HG03439 (cell line): ENCODE results near the gene TRIM26.
"Not testable (repeated sequence)": the region's sequence is repeated elsewhere in the genome, so short reads cannot be mapped to it uniquely, and the experiment has no call there.

Experiments used
- ATAC-seq: cut with Tn5 transposase; IDR thresholded peaks from one replicate; pipeline ENCODE4 v1.9.1; 2021; ENCODE audit warnings: mild to moderate bottlenecking, moderate library complexity; ENCODE audit not compliant: unreplicated experiment

The TRIM26 gene

DNA sequence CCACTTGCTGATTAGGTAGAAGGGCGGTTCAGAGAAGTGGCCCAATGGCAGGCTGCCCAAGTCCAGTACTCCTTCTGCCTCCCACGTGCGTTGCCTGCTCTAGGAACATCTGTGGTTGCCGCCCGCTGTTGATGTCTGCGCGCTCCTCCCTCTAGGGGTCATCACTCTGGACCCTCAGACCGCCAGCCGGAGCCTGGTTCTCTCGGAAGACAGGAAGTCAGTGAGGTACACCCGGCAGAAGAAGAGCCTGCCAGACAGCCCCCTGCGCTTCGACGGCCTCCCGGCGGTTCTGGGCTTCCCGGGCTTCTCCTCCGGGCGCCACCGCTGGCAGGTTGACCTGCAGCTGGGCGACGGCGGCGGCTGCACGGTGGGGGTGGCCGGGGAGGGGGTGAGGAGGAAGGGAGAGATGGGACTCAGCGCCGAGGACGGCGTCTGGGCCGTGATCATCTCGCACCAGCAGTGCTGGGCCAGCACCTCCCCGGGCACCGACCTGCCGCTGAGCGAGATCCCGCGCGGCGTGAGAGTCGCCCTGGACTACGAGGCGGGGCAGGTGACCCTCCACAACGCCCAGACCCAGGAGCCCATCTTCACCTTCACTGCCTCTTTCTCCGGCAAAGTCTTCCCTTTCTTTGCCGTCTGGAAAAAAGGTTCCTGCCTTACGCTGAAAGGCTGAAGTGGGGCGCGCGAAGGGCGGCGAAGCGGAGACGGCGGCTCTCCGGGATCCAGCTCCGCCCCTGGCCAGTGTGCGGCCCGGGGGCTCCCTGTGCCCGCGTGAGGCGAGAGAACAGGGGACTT is 41.3 kb downstream of the TRIM26 start:
- ATAC-seq, result no peak

DNA sequence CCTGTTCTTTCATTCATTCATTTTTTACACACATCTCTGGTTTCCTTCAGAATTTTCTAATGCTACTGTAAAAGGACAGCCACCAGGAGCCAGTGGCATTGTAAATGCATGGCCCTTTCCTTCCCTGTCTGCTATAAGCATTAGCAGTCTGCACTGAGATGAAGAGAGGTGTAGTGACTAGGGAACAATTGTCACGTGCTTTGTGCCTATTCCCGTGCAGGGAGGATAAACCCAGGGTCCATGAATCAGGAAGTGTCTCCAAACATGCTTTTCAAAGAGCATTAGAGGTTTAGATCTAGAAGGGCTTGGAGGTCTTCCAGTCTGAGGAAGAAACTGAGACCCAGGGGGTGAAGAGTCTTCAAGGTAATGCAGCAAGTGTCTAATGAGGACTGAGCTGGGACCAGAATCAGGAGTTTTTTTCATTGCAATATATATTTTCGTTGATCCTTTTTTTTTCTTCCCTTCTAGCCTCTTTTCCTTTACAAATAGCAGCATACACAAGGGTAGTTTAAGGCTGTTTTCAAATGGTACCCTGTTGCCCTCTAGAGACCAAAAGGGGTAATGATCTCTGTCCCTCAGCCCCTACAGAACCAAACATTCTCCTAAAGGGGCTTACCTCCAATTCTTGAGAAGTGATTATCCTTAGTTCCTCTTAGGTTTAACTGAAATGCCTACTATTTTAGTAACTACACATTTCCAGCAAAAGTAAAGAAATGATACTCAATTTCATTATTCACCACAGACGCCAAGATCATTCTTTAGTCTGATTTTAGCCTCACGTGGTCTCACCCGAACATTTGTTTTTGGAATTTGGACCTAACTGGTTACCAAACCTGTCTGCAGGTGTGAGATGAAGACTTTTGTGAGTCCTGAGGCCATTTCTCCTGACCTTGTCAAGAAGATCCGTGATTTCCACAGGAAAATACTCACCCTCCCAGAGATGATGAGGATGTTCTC is 43.3 kb downstream of the TRIM26 start:
- ATAC-seq, result no peak

DNA sequence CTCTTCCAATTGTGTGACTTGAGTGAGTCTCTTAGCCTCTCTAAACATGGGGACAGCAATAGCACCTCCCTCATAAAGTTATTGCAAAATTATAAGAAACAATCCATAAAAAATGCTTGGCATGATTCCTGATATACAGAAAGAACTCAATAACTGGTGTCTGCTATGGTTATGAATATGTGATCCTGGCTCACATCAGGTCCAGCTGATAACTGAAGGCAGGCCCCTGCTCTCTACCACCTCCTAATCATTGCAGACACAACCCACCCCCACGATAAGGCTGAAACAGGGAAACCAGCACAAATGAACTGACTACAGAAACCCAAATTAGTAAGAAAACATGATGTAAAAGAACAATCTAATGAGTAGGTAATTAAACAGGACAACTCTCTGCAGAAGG is 44.5 kb downstream of the TRIM26 start:
- ATAC-seq, result no peak

DNA sequence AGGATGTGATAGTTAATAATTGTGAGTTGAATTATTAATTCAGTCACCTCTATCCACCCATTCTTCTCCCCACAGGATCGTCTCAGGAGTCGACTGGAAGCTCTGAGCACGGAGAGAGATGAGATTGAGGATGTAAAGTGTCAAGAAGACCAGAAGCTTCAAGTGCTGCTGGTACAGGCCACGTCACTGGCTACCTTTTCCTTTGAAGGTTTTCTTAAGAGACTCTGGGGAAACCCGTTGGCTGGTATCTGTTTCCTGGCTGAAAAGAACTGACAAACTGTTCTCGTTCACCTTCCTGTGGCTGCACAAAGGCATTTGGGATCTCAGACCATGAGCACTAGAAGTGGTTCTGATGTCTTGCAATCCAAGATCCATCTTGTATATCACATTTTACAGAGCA is 46.1 kb downstream of the TRIM26 start:
- no peak for ATAC-seq

DNA sequence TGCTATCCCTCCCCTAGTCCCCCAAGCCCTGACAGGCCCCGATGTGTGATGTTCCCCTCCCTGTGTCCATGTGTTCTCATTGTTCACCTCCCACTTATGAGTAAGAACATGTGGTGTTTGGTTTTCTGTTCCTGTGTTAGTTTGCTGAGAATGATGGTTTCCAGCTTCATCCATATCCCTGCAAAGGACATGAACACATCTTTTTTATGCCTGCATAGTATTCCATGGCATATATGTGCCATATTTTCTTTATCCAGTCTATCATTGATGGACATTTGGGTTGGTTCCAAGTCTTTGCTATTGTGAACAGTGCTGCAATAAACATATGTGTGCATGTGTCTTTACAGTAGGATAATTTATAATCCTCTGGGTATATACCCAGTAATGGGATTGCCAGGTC is 48.0 kb downstream of the TRIM26 start:
- ATAC-seq, result not testable (repeated sequence)

DNA sequence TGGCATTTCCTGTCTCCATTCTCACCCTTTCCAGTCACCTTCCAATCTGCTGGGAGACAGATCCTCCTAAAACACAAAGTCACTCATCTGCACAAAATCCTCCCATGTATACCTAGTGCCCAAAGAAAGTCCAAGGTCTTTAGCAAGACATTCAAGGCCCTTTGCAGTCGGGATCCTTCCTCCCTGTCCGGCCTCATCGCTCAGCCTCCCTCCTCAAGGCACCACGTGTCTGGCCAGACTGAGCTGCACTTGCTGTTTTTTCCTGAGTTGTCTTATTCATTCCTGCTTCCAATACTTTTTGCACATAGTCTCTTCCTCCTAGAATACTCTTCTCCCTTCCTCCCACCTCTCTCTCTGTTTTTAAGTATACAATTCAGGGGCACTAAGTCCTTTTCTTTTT is 48.5 kb downstream of the TRIM26 start:
- ATAC-seq, result no peak

DNA sequence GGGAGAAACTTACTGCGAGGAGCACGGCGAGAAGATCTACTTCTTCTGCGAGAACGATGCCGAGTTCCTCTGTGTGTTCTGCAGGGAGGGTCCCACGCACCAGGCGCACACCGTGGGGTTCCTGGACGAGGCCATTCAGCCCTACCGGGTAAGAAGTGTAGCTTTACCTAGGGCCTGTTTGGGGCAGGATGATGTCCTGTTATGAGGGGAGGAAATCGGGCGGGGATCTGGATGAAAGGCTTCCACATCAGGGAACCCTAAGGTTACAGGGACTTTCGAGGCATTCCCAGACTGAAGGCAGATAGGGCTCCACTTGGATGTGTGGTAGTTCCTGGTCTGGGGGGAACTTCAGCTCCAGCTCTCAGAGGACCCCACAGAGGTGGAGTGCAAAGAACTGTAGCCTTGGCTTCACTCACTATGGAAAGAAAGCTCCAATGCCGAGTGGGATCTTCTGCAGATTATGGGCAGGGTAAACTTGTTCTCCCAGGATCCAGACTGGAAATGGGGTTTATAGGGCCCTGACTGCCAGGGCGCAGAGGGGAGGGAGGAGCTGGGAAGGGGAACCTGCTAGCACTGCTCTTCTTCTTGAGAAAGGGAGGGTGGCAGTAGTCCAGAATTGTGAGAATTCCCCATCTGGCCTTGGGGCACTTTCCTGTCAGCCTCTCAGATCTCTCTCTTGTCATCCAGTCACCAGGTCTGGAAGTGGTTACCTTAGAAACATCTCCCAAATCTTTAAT is 49.1 kb downstream of the TRIM26 start:
- no peak for ATAC-seq

DNA sequence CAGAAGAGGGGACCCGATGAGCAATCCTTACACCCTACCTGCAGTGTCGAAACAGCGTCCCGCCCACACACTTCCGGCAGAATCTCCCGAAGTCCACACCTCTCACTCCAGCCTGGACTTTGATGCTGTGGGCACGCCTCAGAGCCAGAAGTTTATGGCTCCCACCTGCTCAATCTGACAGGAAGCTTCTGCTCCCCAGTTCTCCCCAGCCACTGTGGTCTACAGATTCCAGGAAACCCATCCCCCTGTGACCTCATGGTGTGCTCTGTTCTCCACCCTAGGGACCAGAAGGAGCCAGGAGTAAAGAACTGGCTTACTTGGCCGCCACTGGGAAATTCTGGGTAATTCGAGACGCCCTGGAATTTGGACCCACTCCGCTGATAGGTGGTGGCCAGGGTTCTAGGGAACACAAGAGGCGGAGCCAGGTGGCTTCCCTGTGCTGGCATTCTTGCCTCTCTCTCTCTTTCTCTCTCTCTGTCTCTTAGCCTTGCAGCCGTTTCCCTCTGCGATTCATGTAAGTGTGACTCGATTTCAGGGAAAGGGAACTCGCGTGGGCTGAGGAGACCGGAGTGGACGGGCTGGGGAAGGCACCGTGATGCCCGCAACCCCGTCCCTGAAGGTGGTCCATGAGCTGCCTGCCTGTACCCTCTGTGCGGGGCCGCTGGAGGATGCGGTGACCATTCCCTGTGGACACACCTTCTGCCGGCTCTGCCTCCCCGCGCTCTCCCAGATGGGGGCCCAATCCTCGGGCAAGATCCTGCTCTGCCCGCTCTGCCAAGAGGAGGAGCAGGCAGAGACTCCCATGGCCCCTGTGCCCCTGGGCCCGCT is 49.9 kb downstream of the TRIM26 start, which contains the start of gene TRIM15:
Gene TRIM15, plus strand, starts transcription at position 457 of the 828 bp plus-strand sequence. Its CDS starts 139 bp downstream, at position 596.
- no peak for ATAC-seq

DNA sequence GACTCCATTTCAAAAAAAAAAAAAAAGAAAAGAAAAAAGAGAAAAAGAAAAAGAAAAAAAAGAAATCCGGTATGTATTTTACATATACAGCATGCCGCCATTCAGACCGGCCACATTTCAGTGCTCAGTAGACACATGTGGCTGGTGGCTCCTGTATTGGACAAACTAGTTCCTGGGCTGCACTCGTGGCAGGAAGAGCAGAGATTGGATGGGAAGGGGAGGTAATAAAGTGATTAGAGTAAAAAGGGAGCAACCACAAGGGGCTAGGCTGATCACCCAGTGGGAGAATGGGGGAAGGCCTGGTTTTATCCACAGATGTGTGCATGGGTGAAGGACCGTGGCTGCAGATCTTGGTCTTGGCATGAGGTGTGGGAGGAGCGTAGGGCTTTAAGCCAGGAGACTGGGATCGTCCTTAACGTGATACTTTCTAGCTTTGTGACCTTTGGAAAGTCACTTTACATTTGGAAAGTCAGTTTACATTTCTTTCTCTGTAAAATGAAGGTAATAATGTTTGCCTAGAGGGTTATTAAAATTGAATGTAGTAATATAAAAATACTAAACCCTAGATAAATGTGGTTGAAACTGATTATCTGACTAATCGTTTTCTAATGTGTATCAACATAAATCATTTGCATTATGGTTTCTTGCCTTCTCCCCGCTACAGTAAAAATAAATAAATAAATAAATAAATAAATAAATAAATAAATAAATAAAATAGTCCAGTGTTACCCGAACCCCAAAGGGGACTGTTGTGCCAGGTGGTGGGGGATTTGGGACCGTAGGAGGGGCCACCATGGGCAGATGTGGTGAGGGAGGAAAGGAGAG is 50.7 kb downstream of the TRIM26 start:
- ATAC-seq, result no peak

DNA sequence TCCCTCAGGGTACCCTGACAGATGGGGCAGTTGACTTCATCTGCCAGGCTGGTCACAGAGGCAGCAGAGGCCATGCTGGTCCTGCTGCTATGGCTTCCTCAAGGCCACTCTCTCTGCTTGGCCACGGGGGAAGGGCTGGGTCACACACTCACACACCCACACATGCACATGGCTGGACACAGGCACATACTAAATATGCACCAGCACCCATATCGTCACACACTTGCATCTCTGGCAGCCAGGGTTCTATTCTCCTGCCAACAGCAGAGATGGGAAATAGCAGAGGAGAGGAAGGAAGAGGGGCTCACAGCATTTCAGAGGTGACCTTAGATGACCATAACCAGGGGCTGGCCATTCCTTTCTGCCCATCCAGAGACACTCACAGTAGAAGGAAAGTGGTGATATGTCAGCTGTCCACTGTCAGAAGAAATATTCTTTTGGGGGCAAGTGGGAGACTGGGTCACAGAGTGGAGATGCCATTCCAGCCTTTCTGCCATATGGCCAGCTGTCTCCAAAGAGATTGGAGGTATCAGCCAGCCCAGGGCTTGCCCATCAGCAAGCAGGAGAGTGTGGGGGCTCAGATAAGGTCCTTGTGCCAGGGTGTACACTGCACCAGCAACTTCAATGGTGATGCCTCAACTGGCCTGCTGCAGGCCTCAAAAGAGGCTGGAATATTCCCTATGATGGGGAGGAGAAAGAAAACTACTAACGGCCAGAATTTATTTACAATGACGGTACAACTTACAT is 52.2 kb downstream of the TRIM26 start, which contains the start of gene TRIM10:
Gene TRIM10, minus strand, starts transcription at position 427 of the 747 bp plus-strand sequence. Its CDS starts 353 bp downstream, at position 74.
- no peak for ATAC-seq

DNA sequence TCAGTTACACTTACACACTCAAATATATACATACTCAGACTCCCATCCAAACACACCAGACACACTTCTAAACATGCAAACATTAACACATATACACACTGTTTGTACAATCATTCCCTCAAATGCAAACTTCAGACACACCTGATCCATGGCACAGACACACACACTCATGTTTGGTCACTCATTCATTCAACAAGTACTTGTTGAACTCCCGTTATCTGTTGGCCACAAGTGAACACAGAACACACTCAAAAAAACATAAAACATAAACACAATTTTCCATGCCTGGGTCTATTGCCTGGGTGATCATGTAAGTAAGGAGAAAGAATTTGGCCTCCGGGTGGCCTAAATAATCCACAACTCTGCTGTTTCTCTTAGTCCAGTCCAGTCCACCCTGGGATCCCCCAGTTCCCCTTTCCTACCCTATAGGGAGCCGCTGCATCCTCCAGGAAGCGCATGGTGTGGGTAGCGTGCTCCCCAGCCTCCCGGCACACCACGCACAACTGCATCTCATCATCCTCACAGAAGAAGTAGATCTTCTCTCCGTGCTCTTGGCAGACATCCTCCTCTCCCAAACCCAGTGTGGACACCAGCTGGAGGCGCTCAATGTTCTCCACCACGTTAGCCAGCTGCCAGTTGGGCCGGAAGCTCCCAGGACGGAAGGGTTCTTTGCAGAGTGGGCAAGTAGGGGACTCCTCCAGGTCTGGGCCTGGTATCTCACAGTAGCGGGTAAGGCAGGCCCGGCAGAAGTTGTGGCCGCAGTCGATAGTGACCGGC is 53.0 kb downstream of the TRIM26 start:
- no peak for ATAC-seq

DNA sequence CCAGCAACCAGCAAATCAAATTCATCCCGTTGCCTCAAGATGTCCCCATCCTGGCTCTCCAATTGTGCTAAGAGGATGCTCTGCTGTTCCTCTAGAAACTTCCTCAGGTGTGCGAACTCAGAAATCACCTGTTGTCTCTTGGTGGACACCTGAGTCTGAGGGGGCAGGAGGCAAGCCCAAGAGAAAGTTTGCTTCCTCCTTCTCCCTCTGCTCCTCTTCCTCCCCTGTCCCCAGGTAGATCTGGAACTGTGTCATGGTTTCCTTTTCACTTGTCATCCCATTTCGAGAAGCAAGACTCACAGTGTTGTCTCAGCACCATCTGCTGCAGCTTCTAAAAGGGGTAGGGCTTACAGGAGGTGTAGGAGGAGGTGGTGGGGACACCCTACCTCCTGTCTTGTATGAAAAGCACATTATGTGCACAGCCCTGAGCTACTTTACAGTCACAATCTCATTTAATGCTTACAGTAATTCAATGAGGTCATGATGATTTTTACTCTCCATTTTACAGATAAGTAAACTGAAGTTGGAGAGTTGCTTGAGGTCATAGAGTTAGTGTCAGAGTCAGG is 54.6 kb downstream of the TRIM26 start:
- ATAC-seq, result no peak

DNA sequence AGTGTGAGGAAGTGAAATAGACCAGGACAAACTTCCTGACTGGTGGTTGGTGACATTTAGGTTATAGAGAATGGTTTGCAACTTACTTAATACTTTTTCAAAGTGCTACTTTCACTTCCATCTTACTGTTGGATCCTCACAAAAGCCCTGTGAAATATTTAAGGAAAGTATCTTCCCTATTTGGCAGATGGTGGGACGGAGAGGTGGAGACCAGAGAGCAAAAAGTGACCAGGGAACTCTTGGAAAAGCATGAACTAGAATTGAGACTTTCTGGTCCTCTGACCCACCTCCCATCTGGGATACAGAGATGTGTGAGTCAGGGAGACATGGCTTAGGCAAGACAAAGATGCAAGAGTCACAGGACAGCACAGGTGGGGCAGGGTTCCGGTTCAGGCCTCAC is 55.2 kb downstream of the TRIM26 start:
- ATAC-seq, result no peak

DNA sequence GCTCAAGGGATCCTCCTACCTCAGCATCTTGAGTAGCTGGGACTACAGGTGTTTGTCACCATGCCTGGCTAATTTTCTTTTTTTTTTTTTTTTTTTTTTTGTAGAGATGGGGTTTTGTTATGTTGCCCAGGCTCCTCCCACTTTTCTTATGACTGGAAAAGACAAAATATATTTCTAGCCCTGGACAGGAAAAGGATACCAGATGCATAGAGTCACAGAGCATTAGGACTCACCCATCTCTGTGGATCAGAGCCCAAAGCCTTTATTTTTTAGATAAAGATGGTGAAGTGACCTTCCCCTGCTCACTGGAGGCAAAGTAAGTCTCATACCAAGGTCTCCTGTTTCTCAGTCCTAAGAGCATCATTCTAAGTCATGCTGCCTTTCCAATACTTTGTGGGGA is 55.6 kb downstream of the TRIM26 start:
- no peak for ATAC-seq

DNA sequence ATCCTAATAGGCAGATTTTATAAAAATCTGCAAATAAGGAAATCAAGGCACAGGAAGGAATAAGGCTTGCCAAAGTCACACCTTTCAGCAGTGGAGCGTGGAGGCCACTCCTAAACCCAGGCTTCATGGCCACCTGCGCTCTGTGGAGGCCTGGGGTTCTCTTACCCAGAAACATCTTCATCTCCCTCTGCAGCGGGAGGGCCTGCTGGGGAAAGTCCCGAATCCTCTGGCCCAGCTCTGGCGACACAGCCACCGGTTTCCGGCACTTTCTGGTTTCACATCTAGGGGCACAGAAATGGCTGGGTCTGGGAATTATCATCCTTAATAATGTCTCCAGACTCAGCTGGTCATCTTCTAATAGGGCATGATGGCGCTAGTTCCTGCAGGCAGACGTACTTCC is 56.4 kb downstream of the TRIM26 start:
- no peak for ATAC-seq

DNA sequence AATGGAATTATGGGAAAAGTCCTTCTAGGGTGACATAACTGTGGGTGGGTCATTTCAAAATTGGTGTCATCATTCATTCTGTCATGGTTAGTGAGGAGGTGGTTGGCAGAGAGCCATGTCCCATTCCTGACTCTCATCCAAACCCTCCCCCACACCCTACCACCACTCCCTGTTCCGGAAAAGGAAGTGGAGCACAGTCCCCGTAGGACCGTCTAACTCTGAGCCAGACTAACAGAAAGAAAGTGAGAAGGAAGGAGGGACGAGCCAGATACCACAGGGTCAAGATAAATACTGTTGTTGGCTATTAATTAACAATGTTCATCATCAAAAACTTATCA is 57.0 kb downstream of the TRIM26 start:
- no peak for ATAC-seq

DNA sequence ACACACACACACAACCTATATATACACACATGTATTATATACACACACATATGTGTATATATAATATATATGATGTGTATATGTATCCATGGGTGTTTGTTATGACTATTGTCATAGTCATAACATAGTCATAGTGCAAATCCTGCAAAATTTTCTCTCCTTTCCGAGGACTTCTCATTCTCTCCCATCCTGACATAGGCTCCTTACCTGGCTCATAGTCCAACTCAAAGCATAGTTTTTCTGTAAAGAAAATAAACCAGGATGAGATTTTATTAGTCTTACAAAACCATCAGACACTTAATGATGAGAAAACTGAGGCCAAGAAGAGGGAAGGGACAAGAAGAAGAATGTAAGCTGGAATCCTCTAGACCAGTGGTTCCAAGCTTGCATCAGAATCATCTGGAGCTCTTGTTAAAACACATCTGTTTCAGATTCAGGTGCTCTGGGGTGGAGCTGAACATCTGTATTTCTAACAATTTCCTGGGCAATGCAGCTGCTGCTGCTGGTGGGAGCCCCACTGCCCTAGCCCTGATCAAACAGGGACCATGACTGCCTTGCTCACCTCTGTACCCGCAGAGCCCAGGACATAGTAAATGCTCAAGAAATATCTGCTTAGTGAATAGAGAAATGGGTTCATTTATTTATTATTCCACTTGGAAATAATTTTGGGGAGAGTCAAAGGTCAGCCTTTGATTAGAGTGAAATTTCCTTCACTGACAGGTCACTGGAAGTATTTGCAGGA is 57.5 kb downstream of the TRIM26 start:
- no peak for ATAC-seq
